SIG-M5 treated with dmso at 0.1 percent for 504 hours (cell line): Measurements from ENCODE around the gene EXO5.
"Not testable (repeated sequence)": the region's sequence is repeated elsewhere in the genome, so short reads cannot be mapped to it uniquely, and the experiment has no call there.

Source experiments
- DNase-seq: peaks from one replicate; lab custom pipeline; 2025; ENCODE audit not compliant: unreplicated experiment; lab: John Stamatoyannopoulos, UW

The EXO5 gene

DNA sequence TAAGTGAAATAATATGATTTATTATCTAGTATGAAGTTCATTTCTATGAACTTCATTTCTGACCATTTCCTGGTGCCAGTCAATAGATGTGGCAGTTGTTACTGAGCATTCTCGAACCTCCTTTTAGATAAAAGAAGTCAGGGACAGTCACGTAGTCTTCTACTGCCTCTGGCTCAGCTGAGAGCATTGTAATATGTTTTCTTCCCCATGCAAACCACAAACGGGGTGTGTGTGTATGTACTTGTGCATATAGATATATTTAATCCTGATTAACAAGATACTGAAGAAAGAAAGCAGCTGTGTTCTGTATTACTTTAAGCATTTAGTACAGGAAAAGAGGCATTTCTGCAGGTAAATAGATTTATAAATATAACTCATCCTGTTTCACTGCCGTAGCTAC lies 44.5 kb downstream of the EXO5 start:
- DNase-seq = no peak

DNA sequence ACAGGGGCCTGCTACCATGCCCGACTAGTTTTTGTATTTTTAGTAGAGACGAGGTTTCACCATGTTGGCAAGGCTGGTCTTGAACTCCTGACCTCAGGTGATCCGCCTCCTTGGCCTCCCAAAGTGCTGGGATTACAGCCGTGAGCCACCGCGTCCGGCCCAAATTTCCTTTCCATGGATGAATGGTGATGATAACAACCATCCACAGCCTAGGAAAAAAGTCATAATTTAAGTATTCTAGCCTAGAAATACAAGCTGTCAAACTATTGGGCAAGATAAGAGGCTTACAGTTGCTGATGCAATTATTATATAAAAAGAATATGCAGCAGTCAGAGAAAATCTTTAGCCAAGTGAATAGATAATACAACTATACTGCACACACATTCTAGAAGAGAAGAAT lies 46.2 kb downstream of the EXO5 start:
- not testable (repeated sequence) for DNase-seq

- no peak for DNase-seq
Observed at GRCh38 chr1:40556121-40556520, 47.6 kb downstream of the EXO5 start.

GRCh38 chr1:40558241-40558640 lies 49.7 kb downstream of the EXO5 start:
- DNase-seq = not testable (repeated sequence)

DNA sequence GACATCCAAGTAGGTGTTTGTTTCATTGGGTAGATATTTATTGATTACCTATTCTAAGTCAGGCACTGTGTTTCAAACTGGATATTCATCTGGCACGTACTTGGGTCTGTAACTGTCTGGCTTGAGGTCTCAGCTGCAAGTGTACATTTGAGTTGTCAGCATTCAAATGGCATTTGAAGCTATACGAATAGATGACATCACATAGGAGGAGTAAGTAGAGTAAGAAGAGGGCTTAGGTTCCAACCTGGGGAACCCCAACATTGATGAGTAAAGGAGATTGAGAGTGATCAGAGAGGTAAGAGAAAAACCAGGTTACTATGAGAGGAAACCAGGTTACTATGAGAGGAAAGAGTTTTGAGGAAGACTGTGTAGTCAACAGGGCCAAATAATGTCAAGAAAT lies 53.6 kb downstream of the EXO5 start:
- DNase-seq = no peak

- DNase-seq = no peak
Observed at GRCh38 chr1:40563266-40563665, 54.7 kb downstream of the EXO5 start.

- DNase-seq = no peak
Observed at GRCh38 chr1:40564506-40564905, 55.9 kb downstream of the EXO5 start.

GRCh38 chr1:40564913-40565312 lies 56.3 kb downstream of the EXO5 start:
- no peak for DNase-seq
